ENCODE results near the gene RFFL.

RFFL gene

DNA sequence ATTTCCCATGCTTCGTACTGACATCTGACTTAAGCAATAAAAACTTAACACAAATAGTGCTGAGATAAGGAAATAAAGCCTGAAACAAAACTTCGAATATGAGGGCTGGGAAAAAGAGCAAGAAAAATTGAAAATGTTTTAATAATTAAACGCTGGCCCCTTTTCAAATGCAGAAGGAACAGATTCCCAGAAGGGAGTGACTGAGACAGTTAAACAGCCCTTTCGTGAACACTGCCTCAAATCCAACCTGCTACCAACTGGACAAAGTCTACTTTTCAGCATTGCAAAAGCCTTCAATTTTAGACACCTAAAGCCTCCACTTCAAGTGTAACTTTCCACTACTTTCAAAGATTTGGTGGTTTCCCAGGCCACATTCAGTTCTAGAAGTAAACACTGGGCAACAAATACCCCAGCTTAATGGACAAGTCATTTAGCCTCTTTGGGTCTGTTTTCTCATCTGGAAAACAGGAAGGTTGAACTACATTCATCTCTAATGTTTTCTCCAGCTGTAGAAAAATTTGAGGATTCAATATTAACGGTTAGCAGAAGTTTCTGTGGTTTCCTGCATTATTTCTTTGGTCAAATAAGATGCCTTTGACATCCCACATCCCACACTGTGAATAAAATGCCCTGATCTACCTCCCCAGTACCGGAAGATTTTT lies 11.8 kb downstream of the RFFL start:
- TF ChIP-seq, protein P1, sequence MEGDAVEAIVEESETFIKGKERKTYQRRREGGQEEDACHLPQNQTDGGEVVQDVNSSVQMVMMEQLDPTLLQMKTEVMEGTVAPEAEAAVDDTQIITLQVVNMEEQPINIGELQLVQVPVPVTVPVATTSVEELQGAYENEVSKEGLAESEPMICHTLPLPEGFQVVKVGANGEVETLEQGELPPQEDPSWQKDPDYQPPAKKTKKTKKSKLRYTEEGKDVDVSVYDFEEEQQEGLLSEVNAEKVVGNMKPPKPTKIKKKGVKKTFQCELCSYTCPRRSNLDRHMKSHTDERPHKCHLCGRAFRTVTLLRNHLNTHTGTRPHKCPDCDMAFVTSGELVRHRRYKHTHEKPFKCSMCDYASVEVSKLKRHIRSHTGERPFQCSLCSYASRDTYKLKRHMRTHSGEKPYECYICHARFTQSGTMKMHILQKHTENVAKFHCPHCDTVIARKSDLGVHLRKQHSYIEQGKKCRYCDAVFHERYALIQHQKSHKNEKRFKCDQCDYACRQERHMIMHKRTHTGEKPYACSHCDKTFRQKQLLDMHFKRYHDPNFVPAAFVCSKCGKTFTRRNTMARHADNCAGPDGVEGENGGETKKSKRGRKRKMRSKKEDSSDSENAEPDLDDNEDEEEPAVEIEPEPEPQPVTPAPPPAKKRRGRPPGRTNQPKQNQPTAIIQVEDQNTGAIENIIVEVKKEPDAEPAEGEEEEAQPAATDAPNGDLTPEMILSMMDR (IDR thresholded peaks at IDR 0.05; ENCODE audit: insufficient read depth, low read length, poor library complexity, severe bottlenecking) = no peak
- H3K27me3 ChIP-seq (replicated peaks; ENCODE audit: control insufficient read depth, insufficient read depth, low read length) = no peaks in the 10 kb centered on the region
- no peak overlapping the region for H3K4me3 ChIP-seq (replicated peaks; ENCODE audit: low read depth, low read length)
- DNase-seq (ENCODE audit: extremely low read depth, insufficient read length) = no peak
- no peaks in the 10 kb centered on the region for H3K36me3 ChIP-seq (ENCODE audit: control insufficient read depth, insufficient read depth, low read length)

DNA sequence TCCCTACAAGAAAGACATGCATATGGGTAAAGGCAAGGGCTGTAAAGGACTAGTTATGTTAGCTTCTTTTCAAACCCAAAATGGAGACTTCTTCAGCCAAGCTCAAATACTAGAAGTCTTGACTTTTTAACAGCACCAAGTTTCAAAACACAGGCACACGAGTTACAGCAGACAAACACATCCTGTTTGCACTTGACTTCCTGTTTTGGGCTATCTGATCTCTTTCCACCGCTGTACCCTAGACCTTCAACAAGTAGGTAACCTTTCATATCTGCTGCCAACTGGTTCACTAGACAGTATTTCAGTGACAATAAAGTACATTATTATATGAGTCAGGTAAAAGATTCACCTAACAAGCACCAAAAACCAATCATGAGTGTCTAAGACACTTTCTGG lies 12.3 kb downstream of the RFFL start:
- Histone ChIP-seq H3K36me3 (ENCODE audit: control insufficient read depth, insufficient read depth, low read length) (no peaks in the 10 kb centered on the region), H3K27me3 (replicated peaks; ENCODE audit: control insufficient read depth, insufficient read depth, low read length) (no peaks in the 10 kb centered on the region), H3K4me3 (replicated peaks; ENCODE audit: low read depth, low read length) (no peak overlapping the region)
- TF ChIP-seq, protein P1 (IDR thresholded peaks at IDR 0.05; ENCODE audit: insufficient read depth, low read length, poor library complexity, severe bottlenecking) = no peak
- peak; percentile 39 for DNase-seq (ENCODE audit: extremely low read depth, insufficient read length)

DNA sequence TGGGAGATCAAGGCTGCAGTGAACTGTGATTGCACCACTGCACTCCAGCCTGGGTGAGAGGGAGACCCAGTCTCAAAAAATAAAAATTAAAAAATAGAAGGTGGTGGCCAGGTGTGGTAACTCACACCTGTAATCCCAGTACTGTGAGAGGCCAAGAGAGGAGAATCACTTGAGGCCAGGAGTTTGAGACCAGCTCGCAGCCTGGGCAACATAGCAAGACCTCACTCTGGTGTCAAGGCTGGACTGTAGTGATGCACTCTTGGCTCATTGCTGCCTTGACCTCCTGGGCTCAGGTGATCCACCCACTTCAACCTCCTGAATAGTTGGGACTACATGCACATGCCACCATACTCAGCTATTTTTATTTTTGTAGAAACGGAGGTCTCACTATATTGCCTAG lies 13.3 kb downstream of the RFFL start:
- H3K36me3 ChIP-seq (ENCODE audit: control insufficient read depth, insufficient read depth, low read length) = no peaks in the 10 kb centered on the region
- no peak for DNase-seq (ENCODE audit: extremely low read depth, insufficient read length)
- H3K27me3 ChIP-seq (replicated peaks; ENCODE audit: control insufficient read depth, insufficient read depth, low read length) = no peaks in the 10 kb centered on the region
- H3K4me3 ChIP-seq (replicated peaks; ENCODE audit: low read depth, low read length) = no peak overlapping the region
- TF ChIP-seq, protein P1 (IDR thresholded peaks at IDR 0.05; ENCODE audit: insufficient read depth, low read length, poor library complexity, severe bottlenecking) = no peak

DNA sequence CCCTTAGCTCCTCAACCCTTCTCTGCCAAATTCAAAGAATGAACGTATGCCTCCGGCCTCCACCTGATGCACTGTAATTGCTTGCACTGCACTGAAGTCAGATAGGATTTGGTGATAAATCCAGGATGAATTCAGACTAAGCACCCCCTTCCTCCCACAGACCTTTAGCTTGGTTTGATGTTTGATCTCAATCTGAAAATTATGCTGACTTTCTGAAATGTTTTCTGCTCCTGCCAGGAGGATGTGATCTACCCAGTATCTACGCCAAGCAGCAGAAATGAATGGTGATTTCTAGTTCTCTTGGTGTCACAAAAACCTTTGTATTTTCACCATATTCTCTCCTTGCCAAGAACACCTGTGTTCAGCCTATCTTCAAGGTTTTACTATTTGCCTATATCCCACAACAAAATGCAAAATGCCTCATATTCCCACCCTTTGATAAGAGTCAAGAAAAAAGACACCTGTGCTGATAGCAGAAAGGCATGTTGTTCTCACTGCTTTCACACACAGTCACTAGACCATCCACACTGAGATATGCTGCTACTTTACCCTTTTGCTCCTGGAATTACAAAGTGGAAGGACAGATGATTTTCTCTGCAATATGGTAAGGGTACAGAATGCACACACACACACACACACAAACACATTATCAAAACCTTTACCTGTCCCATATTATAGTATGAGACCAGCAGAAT lies 14.7 kb downstream of the RFFL start:
- TF ChIP-seq, protein P1 (IDR thresholded peaks at IDR 0.05; ENCODE audit: insufficient read depth, low read length, poor library complexity, severe bottlenecking) = no peak
- H3K36me3 ChIP-seq (ENCODE audit: control insufficient read depth, insufficient read depth, low read length) = no peaks in the 10 kb centered on the region
- H3K4me3 ChIP-seq (replicated peaks; ENCODE audit: low read depth, low read length) = no peak overlapping the region
- DNase-seq (ENCODE audit: extremely low read depth, insufficient read length) = no peak
- H3K27me3 ChIP-seq (replicated peaks; ENCODE audit: control insufficient read depth, insufficient read depth, low read length) = no peaks in the 10 kb centered on the region

DNA sequence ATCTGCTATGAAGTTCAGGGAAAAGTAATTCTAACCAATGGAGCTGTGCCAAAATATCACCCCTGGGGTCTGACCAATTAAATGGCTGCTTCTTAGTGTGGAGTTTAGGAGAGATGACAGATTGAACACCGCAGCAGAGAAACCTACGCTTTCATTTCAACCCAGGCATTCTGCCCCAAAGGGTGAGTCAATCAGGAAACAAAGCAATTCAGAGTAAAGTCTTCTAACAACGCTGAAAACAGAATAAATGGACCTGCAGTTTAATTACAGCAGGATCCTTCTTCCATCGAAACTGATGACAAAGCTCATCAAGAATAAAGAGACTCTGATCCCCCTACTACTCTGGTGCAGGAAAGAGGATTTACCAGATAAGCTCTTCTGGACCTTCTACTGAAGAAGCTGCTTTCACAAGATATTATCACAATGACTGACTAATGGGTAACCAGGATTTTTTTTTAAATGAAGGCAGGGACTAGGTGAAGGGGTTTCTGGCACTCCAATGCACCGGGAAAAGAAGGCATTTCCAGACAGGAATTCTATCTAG lies 16.7 kb downstream of the RFFL start:
- peak; percentile 50 for DNase-seq (ENCODE audit: extremely low read depth, insufficient read length)
- H3K4me3 ChIP-seq (replicated peaks; ENCODE audit: low read depth, low read length) = peak overlapping the region; percentile 41
- no peaks in the 10 kb centered on the region for H3K36me3 ChIP-seq (ENCODE audit: control insufficient read depth, insufficient read depth, low read length)
- no peaks in the 10 kb centered on the region for H3K27me3 ChIP-seq (replicated peaks; ENCODE audit: control insufficient read depth, insufficient read depth, low read length)
- TF ChIP-seq, protein P1 (IDR thresholded peaks at IDR 0.05; ENCODE audit: insufficient read depth, low read length, poor library complexity, severe bottlenecking) = no peak

All from GM06990 (cell line).